ENCODE results near the gene GIPR.
"Not testable (repeated sequence)": the region's sequence is repeated elsewhere in the genome, so short reads cannot be mapped to it uniquely, and the experiment has no call there.

Gene GIPR

GRCh38 chr19:45628219-45628618 lies 39.8 kb upstream of the GIPR start:
- not testable (repeated sequence) for H2BK120ac ChIP-seq (ENCODE audit: low read depth, low read length); H3K4ac ChIP-seq (ENCODE audit: low read depth in 1 of 2, low read length in 2 of 2); H2AFZ ChIP-seq (ENCODE audit: low read depth, low read length); H2BK15ac ChIP-seq (ENCODE audit: low read depth, poor library complexity, severe bottlenecking); H3K79me1 ChIP-seq (replicated peaks; ENCODE audit: low read length, poor library complexity, severe bottlenecking); H3K9me3 ChIP-seq (ENCODE audit: control insufficient read depth, low read length); DNase-seq; H4K91ac ChIP-seq (ENCODE audit: low read length); H3K27ac ChIP-seq (ENCODE audit: low read length, poor library complexity, severe bottlenecking); H3K27me3 ChIP-seq (ENCODE audit: control insufficient read depth in 1 of 2, insufficient read depth in 1 of 2, low read length in 2 of 2); H3K9ac ChIP-seq (ENCODE audit: low read length); H3K23ac ChIP-seq (ENCODE audit: low read length in 2 of 2); H2BK12ac ChIP-seq (ENCODE audit: low read length in 2 of 2); H4K8ac ChIP-seq (ENCODE audit: low read length); H2AK5ac ChIP-seq (ENCODE audit: low read length, severe bottlenecking); H2BK5ac ChIP-seq (ENCODE audit: low read depth, low read length, poor library complexity, severe bottlenecking); H3K4me3 ChIP-seq (ENCODE audit: insufficient read depth in 1 of 2, low read depth in 1 of 2, low read length in 2 of 2); H3K4me2 ChIP-seq (ENCODE audit: low read length, poor library complexity, severe bottlenecking); H3K14ac ChIP-seq (ENCODE audit: low read length in 2 of 2); H3K18ac ChIP-seq (ENCODE audit: low read depth in 1 of 2, low read length in 2 of 2)
- 98% methylated on average over 7 of the region's 7 CpGs for WGBS
- Histone ChIP-seq H3K4me1 (ENCODE audit: control insufficient read depth, insufficient read depth, low read depth, low read length) (peaks cover 14% of the 10 kb centered on the region), H3K36me3 (ENCODE audit: control insufficient read depth in 1 of 2, insufficient read depth in 2 of 2, low read depth in 1 of 2, low read length in 2 of 2) (peaks cover 47 to 50% of the 10 kb centered on the region in 2 experiments)

GRCh38 chr19:45629704-45630103 lies 38.3 kb upstream of the GIPR start:
- Histone ChIP-seq H2BK5ac (ENCODE audit: low read depth, low read length, poor library complexity, severe bottlenecking) (no peak overlapping the region), H3K4me2 (ENCODE audit: low read length, poor library complexity, severe bottlenecking) (no peak overlapping the region), H3K9me3 (ENCODE audit: control insufficient read depth, low read length) (no peaks in the 10 kb centered on the region), H3K4ac (ENCODE audit: low read depth in 1 of 2, low read length in 2 of 2) (no peak overlapping the region), H2AFZ (ENCODE audit: low read depth, low read length) (no peak overlapping the region), H3K79me1 (replicated peaks; ENCODE audit: low read length, poor library complexity, severe bottlenecking) (peaks cover 9% of the 10 kb centered on the region), H2BK15ac (ENCODE audit: low read depth, poor library complexity, severe bottlenecking) (no peak overlapping the region), H2BK12ac (ENCODE audit: low read length in 2 of 2) (no peak overlapping the region), H4K8ac (ENCODE audit: low read length) (no peak overlapping the region), H3K9ac (ENCODE audit: low read length) (no peak overlapping the region), H2AK5ac (ENCODE audit: low read length, severe bottlenecking) (no peak overlapping the region), H3K18ac (ENCODE audit: low read depth in 1 of 2, low read length in 2 of 2) (no peak overlapping the region), H3K4me1 (ENCODE audit: control insufficient read depth, insufficient read depth, low read depth, low read length) (peaks cover 14% of the 10 kb centered on the region), H3K36me3 (ENCODE audit: control insufficient read depth in 1 of 2, insufficient read depth in 2 of 2, low read depth in 1 of 2, low read length in 2 of 2) (peaks cover 36 to 52% of the 10 kb centered on the region in 2 experiments), H4K91ac (ENCODE audit: low read length) (no peak overlapping the region), H3K27ac (ENCODE audit: low read length, poor library complexity, severe bottlenecking) (no peak overlapping the region), H2BK120ac (ENCODE audit: low read depth, low read length) (no peak overlapping the region), H3K23ac (ENCODE audit: low read length in 2 of 2) (no peak overlapping the region), H3K27me3 (ENCODE audit: control insufficient read depth in 1 of 2, insufficient read depth in 1 of 2, low read length in 2 of 2) (no peaks in the 10 kb centered on the region), H3K14ac (ENCODE audit: low read length in 2 of 2) (no peak overlapping the region), H3K4me3 (ENCODE audit: insufficient read depth in 1 of 2, low read depth in 1 of 2, low read length in 2 of 2) (no peak overlapping the region)
- 93% methylated on average over 4 of the region's 4 CpGs for WGBS
- no peak for DNase-seq

GRCh38 chr19:45630463-45630862 lies 37.6 kb upstream of the GIPR start:
- H2BK15ac ChIP-seq (ENCODE audit: low read depth, poor library complexity, severe bottlenecking) = no peak overlapping the region
- no peak overlapping the region for H3K14ac ChIP-seq (ENCODE audit: low read length in 2 of 2)
- H3K4ac ChIP-seq (ENCODE audit: low read depth in 1 of 2, low read length in 2 of 2) = no peak overlapping the region
- peaks cover 32 to 45% of the 10 kb centered on the region in 2 experiments for H3K36me3 ChIP-seq (ENCODE audit: control insufficient read depth in 1 of 2, insufficient read depth in 2 of 2, low read depth in 1 of 2, low read length in 2 of 2)
- no peak overlapping the region for H3K23ac ChIP-seq (ENCODE audit: low read length in 2 of 2)
- no peak overlapping the region for H3K4me2 ChIP-seq (ENCODE audit: low read length, poor library complexity, severe bottlenecking)
- no peak overlapping the region for H2BK120ac ChIP-seq (ENCODE audit: low read depth, low read length)
- no peaks in the 10 kb centered on the region for H3K9me3 ChIP-seq (ENCODE audit: control insufficient read depth, low read length)
- no peak overlapping the region for H2BK5ac ChIP-seq (ENCODE audit: low read depth, low read length, poor library complexity, severe bottlenecking)
- H3K18ac ChIP-seq (ENCODE audit: low read depth in 1 of 2, low read length in 2 of 2) = no peak overlapping the region
- no peak overlapping the region for H2AK5ac ChIP-seq (ENCODE audit: low read length, severe bottlenecking)
- 83% methylated on average over 2 of the region's 2 CpGs for WGBS
- H3K4me3 ChIP-seq (ENCODE audit: insufficient read depth in 1 of 2, low read depth in 1 of 2, low read length in 2 of 2) = no peak overlapping the region
- H3K79me1 ChIP-seq (replicated peaks; ENCODE audit: low read length, poor library complexity, severe bottlenecking) = peaks cover 7% of the 10 kb centered on the region
- DNase-seq = peak; percentile 81
- H3K27me3 ChIP-seq (ENCODE audit: control insufficient read depth in 1 of 2, insufficient read depth in 1 of 2, low read length in 2 of 2) = no peaks in the 10 kb centered on the region
- no peak overlapping the region for H2AFZ ChIP-seq (ENCODE audit: low read depth, low read length)
- H4K91ac ChIP-seq (ENCODE audit: low read length) = no peak overlapping the region
- H3K9ac ChIP-seq (ENCODE audit: low read length) = no peak overlapping the region
- H2BK12ac ChIP-seq (ENCODE audit: low read length in 2 of 2) = no peak overlapping the region
- H3K4me1 ChIP-seq (ENCODE audit: control insufficient read depth, insufficient read depth, low read depth, low read length) = peaks cover 14% of the 10 kb centered on the region
- H3K27ac ChIP-seq (ENCODE audit: low read length, poor library complexity, severe bottlenecking) = no peak overlapping the region
- H4K8ac ChIP-seq (ENCODE audit: low read length) = no peak overlapping the region

GRCh38 chr19:45632468-45633196 lies 35.4 kb upstream of the GIPR start:
- Histone ChIP-seq H3K9ac (ENCODE audit: low read length) (no peak overlapping the region), H2BK12ac (ENCODE audit: low read length in 2 of 2) (no peak overlapping the region), H3K4me1 (ENCODE audit: control insufficient read depth, insufficient read depth, low read depth, low read length) (peaks cover 14% of the 10 kb centered on the region), H3K14ac (ENCODE audit: low read length in 2 of 2) (no peak overlapping the region), H3K36me3 (ENCODE audit: control insufficient read depth in 1 of 2, insufficient read depth in 2 of 2, low read depth in 1 of 2, low read length in 2 of 2) (peaks cover 22 to 25% of the 10 kb centered on the region in 2 experiments), H2AFZ (ENCODE audit: low read depth, low read length) (no peak overlapping the region), H3K27me3 (ENCODE audit: control insufficient read depth in 1 of 2, insufficient read depth in 1 of 2, low read length in 2 of 2) (no peaks in the 10 kb centered on the region), H2BK120ac (ENCODE audit: low read depth, low read length) (no peak overlapping the region), H2BK15ac (ENCODE audit: low read depth, poor library complexity, severe bottlenecking) (no peak overlapping the region), H3K27ac (ENCODE audit: low read length, poor library complexity, severe bottlenecking) (peak overlapping the region; percentile 66), H2BK5ac (ENCODE audit: low read depth, low read length, poor library complexity, severe bottlenecking) (no peak overlapping the region), H2AK5ac (ENCODE audit: low read length, severe bottlenecking) (no peak overlapping the region), H3K18ac (ENCODE audit: low read depth in 1 of 2, low read length in 2 of 2) (no peak overlapping the region), H3K4ac (ENCODE audit: low read depth in 1 of 2, low read length in 2 of 2) (peak overlapping the region in 1 of 2 experiments; percentile 11), H3K4me3 (ENCODE audit: insufficient read depth in 1 of 2, low read depth in 1 of 2, low read length in 2 of 2) (no peak overlapping the region), H3K23ac (ENCODE audit: low read length in 2 of 2) (no peak overlapping the region), H3K9me3 (ENCODE audit: control insufficient read depth, low read length) (no peaks in the 10 kb centered on the region), H3K79me1 (replicated peaks; ENCODE audit: low read length, poor library complexity, severe bottlenecking) (peaks cover 8% of the 10 kb centered on the region), H3K4me2 (ENCODE audit: low read length, poor library complexity, severe bottlenecking) (no peak overlapping the region), H4K91ac (ENCODE audit: low read length) (peak overlapping the region; percentile 34), H4K8ac (ENCODE audit: low read length) (peak overlapping the region; percentile 88)
- peak; percentile 85 for DNase-seq
- 45% methylated on average over 21 of the region's 27 CpGs for WGBS
